Breast epithelium (tissue), 4 donors: Measurements from ENCODE around the gene ELAVL1. TPM values are rescaled to one million over a fixed set of nuclear protein-coding genes. Genes with fewer than 3 reads are reported as not detected.

Experiments
- DNase-seq, 2 donors: peaks; one replicate each; pipeline ENCODE4 v3.0.0-alpha.2; 2019; ENCODE audit warnings: low spot score in 2 of 2
- H3K27ac ChIP-seq, 2 donors: fragments of 200-600 bp; sonication (generic) in 1 of 2; one replicate each; pipeline ENCODE4 v1.5.1; 2016 to 2019; ENCODE audit warnings: mild to moderate bottlenecking in 1 of 2
- H3K27me3 ChIP-seq, 2 donors: fragments of 200-600 bp; sonication (generic) in 1 of 2; one replicate each; pipeline versions ENCODE4 v1.5.1 to v1.6.0; 2017 to 2019; ENCODE audit warnings: control low read depth in 1 of 2, mild to moderate bottlenecking in 1 of 2
- H3K36me3 ChIP-seq: fragments of 200-600 bp; one replicate; pipeline ENCODE4 v1.5.1; 2019
- H3K4me1 ChIP-seq, 2 donors: fragments of 200-600 bp; sonication (generic); one replicate each; pipeline ENCODE4 v1.5.1; 2016 to 2019; ENCODE audit warnings: control low read depth in 1 of 2
- H3K4me3 ChIP-seq, 3 donors: fragments of 200-600 bp; sonication (generic); 1 replicate in 2 of 3; 2 replicates in 1 of 3; pipeline ENCODE4 v1.5.1; 2016 to 2019; ENCODE audit warnings: mild to moderate bottlenecking in 3 of 3, moderate library complexity in 2 of 3
- H3K9me3 ChIP-seq, 2 donors: fragments of 200-600 bp; sonication (generic) in 1 of 2; one replicate each; pipeline ENCODE4 v1.5.1; 2016 to 2019; ENCODE audit warnings: control low read depth in 1 of 2
- POLR2A ChIP-seq: fragments of 450-650 bp; IDR thresholded peaks from one replicate; pipeline ENCODE4 v1.6.1; 2016; ENCODE audit warnings: antibody characterized with exemption, mild to moderate bottlenecking, moderate library complexity
- POLR2AphosphoS5 ChIP-seq, 3 donors: sonication (generic); formaldehyde crosslinking; IDR thresholded peaks; one replicate each; pipeline ENCODE4 v1.6.1; 2017; ENCODE audit warnings: antibody characterized with exemption in 3 of 3
- intact Hi-C: fragments of 100-400 bp; cut with DNase I; formaldehyde crosslinking; loops from one replicate; pipeline ENCODE4 v1.15.1; 2023; ENCODE audit warnings: low total_unique reads
- total RNA-seq, 3 donors: library from RNA; depleted of rRNA; stranded (reverse); fragments of >200 nt; gene quantifications; one replicate each; pipeline ENCODE4 v1.1.0, GENCODE V29; 2016
- TF ChIP-seq, protein P1 (sequence below), 3 donors: fragments of 450-650 bp; IDR thresholded peaks; one replicate each; pipeline ENCODE4 v1.5.1; 2016 to 2017; ENCODE audit warnings: antibody characterized with exemption in 3 of 3, mild to moderate bottlenecking in 3 of 3, moderate library complexity in 3 of 3

The ELAVL1 gene
- total RNA-seq, 3 donors from 2014 or later = 28.6 to 30.8 (median 29.7) TPM

DNA sequence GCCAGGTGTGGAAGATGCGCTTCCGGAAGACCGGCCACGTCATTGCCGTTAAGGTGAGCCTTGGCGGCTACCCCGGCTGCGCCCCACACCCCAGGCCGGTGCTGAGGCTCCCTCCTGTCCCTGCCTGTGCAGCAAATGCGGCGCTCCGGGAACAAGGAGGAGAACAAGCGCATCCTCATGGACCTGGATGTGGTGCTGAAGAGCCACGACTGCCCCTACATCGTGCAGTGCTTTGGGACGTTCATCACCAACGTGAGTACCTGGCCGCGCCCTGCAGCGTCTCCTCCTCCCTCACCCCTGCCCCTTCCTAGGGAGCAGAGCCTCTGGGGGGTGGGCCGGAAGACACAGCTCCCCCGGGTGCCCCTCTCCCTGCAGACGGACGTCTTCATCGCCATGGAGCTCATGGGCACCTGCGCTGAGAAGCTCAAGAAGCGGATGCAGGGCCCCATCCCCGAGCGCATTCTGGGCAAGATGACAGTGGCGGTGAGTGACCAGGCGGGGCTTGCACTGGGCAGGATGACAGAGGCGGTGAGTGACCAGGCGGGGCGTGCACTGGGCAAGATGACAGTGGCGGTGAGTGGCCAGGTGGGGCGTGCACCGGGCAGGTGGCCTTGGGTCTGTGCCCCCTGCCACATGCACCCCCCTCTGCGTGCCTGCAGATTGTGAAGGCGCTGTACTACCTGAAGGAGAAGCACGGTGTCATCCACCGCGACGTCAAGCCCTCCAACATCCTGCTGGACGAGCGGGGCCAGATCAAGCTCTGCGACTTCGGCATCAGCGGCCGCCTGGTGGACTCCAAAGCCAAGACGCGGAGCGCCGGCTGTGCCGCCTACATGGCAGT, 94.9 kb downstream of the ELAVL1 start:
- Histone ChIP-seq H3K4me3 (no peak overlapping the region), H3K4me1 (peaks cover 0 to 3% of the 10 kb centered on the region in 2 donors), H3K27me3 (peaks cover 0 to 5% of the 10 kb centered on the region in 2 donors), H3K36me3 (peaks cover 27% of the 10 kb centered on the region), H3K9me3 (no peaks in the 10 kb centered on the region), H3K27ac (no peak overlapping the region)
- no peak for DNase-seq
- TF ChIP-seq POLR2A (no peak), POLR2AphosphoS5 (IDR thresholded peaks at IDR 0.05) (no peak)
- TF ChIP-seq, protein P1, sequence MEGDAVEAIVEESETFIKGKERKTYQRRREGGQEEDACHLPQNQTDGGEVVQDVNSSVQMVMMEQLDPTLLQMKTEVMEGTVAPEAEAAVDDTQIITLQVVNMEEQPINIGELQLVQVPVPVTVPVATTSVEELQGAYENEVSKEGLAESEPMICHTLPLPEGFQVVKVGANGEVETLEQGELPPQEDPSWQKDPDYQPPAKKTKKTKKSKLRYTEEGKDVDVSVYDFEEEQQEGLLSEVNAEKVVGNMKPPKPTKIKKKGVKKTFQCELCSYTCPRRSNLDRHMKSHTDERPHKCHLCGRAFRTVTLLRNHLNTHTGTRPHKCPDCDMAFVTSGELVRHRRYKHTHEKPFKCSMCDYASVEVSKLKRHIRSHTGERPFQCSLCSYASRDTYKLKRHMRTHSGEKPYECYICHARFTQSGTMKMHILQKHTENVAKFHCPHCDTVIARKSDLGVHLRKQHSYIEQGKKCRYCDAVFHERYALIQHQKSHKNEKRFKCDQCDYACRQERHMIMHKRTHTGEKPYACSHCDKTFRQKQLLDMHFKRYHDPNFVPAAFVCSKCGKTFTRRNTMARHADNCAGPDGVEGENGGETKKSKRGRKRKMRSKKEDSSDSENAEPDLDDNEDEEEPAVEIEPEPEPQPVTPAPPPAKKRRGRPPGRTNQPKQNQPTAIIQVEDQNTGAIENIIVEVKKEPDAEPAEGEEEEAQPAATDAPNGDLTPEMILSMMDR (IDR thresholded peaks at IDR 0.05) = no peak
- intact Hi-C loops = no loop called here

DNA sequence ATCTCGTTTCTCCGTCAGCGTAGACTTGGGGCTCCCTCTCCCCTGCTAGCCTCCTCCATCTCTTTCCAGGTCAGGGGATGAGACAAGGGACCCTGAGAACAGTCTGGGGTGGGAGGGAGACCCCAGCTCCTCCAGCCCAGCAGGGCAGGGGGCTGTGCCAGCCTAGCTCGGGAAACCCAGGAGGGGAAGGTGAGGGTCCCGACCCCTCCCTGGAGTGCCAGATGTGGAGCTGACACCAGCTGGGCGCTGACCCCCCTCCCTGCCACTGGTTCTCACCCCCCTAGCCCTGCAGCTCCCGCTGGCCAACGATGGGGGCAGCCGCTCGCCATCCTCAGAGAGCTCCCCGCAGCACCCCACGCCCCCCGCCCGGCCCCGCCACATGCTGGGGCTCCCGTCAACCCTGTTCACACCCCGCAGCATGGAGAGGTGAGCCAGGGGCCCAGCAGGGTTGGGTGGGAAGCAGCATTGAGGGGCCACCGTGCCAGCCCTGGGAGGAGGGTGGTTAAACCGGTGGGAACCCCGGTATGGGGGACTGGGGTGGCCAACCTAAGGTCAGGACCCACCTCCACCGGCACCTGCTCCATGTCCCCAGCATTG, 95.9 kb downstream of the ELAVL1 start:
- Histone ChIP-seq H3K27ac (no peak overlapping the region), H3K4me1 (peaks cover 8 to 13% of the 10 kb centered on the region in 2 donors), H3K9me3 (no peaks in the 10 kb centered on the region), H3K27me3 (no peaks in the 10 kb centered on the region), H3K4me3 (no peak overlapping the region), H3K36me3 (peaks cover 27% of the 10 kb centered on the region)
- TF ChIP-seq, protein P1 (IDR thresholded peaks at IDR 0.05) = no peak
- no peak for TF ChIP-seq POLR2AphosphoS5 (IDR thresholded peaks at IDR 0.05)
- no peak for TF ChIP-seq POLR2A
- DNase-seq = no peak
- intact Hi-C loops = no loop called here

DNA sequence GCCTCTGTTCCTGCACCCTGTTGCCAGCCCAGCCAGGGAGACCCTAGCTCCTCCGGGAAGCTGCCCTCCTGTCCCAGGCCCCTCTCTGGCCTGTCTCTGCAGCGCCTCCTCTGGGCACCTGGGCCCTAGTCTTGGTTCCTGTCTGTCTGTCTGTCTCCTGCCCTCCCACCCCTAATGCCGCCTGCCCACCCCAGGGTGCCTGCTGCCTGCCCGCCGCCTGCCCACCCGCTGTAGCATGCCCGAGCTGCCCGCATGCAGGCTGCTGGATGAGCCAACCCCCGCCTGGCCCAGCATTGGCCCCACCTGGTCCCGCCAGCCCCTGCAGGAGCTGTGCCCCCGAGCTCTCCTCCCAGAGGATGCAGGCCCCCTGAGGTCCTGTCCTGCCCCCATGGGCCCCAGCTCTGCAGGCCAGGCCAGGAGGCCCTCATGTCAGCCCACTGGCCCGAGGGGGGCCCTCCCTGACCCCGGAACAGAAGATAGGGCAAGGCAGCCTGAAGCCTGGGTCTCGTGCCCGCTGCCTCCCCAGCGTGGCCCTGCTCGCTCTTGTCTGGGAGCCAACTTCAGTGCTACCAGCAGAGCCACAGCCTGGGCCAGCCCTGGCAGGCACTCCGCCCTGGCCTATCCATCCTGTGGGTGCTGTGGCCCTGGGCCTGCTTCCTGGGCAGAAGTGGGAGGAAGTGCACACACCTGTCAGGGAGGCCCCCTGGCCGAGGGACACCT, 96.5 kb downstream of the ELAVL1 start:
- H3K4me1 ChIP-seq = peaks cover 9 to 14% of the 10 kb centered on the region in 2 donors
- peaks cover 27% of the 10 kb centered on the region for H3K36me3 ChIP-seq
- no peaks in the 10 kb centered on the region for H3K9me3 ChIP-seq
- no peak for DNase-seq
- TF ChIP-seq POLR2A (no peak), POLR2AphosphoS5 (IDR thresholded peaks at IDR 0.05) (no peak)
- TF ChIP-seq, protein P1 (IDR thresholded peaks at IDR 0.05) = no peak
- no peak overlapping the region for H3K4me3 ChIP-seq
- H3K27ac ChIP-seq = no peak overlapping the region
- H3K27me3 ChIP-seq = no peaks in the 10 kb centered on the region
- intact Hi-C loops = no loop called here

Other genes with a start within 250 kb of the ELAVL1 start
- 1 to 10 TPM in 1 of 3 donors, not detected in 2; 1.3 TPM for gene CLEC4M, start 242.4 kb downstream of the ELAVL1 start, total RNA-seq
- 10 to 100 TPM in 1 of 3 donors, 1 to 10 TPM in 2; 7.5 to 12.5 (median 9.2) TPM for gene EVI5L, start 175.4 kb downstream of the ELAVL1 start, total RNA-seq
- gene PRR36, start 131.3 kb downstream of the ELAVL1 start, total RNA-seq = 1 to 10 TPM in 1 of 3 donors, under 1 TPM in 1, not detected in 1; 0.59 to 2.0 TPM
- gene LRRC8E, start 117.1 kb downstream of the ELAVL1 start, total RNA-seq = 10 to 100 TPM in 1 of 3 donors, 1 to 10 TPM in 2; 1.4 to 15.1 (median 6.6) TPM
- 10 to 100 TPM; 13.3 to 17.1 (median 13.8) TPM for gene MAP2K7, start 101.8 kb downstream of the ELAVL1 start, total RNA-seq
- gene TGFBR3L, start 90.8 kb downstream of the ELAVL1 start, total RNA-seq = 1 to 10 TPM in 1 of 3 donors, not detected in 2; 2.3 TPM
- gene SNAPC2, start 85.3 kb downstream of the ELAVL1 start, total RNA-seq = 10 to 100 TPM; 13.8 to 14.8 (median 13.8) TPM
- 1 to 10 TPM in 2 of 3 donors, under 1 TPM in 1; 0.32 to 9.5 (median 5.6) TPM for gene CTXN1, start 79.5 kb downstream of the ELAVL1 start, total RNA-seq
- gene TIMM44, start 62.0 kb downstream of the ELAVL1 start, total RNA-seq = 10 to 100 TPM; 29.3 to 59.6 (median 57.8) TPM
- not detected for gene CCL25, start 47.1 kb upstream of the ELAVL1 start, total RNA-seq
- gene FBN3, start 144.0 kb upstream of the ELAVL1 start, total RNA-seq = 1 to 10 TPM in 1 of 3 donors, under 1 TPM in 1, not detected in 1; 0.66 to 7.9 TPM
- gene CERS4, start 203.7 kb upstream of the ELAVL1 start, total RNA-seq = 100 to 1,000 TPM in 1 of 3 donors, 10 to 100 TPM in 2; 26.4 to 141 (median 64.1) TPM